Activated gamma-delta T cell (primary cell): Measurements from ENCODE around the gene EDN1.
"Not testable (repeated sequence)": the region's sequence is repeated elsewhere in the genome, so short reads cannot be mapped to it uniquely, and the experiment has no call there.

ENCODE experiments used
- DNase-seq: peaks from one replicate; lab custom pipeline; 2025; lab: John Stamatoyannopoulos, UW

Gene EDN1

GRCh38 chr6:12325872-12326271 lies 35.7 kb downstream of the EDN1 start:
- no peak for DNase-seq

GRCh38 chr6:12327391-12327790 lies 37.2 kb downstream of the EDN1 start:
- no peak for DNase-seq

- no peak for DNase-seq
These were observed 37.8 kb downstream of the EDN1 start for GRCh38 chr6:12327988-12328387.

- DNase-seq: no peak
These were observed 38.5 kb downstream of the EDN1 start for GRCh38 chr6:12328701-12329100.

GRCh38 chr6:12331474-12331873 lies 41.3 kb downstream of the EDN1 start:
- DNase-seq: no peak

GRCh38 chr6:12331951-12332749 lies 42.0 kb downstream of the EDN1 start:
- DNase-seq: no peak

GRCh38 chr6:12332750-12333079 lies 42.6 kb downstream of the EDN1 start:
- DNase-seq: not testable (repeated sequence)

- DNase-seq: no peak
These were observed 43.0 kb downstream of the EDN1 start for GRCh38 chr6:12333128-12333527.

GRCh38 chr6:12334526-12335130 lies 44.5 kb downstream of the EDN1 start:
- DNase-seq: no peak

GRCh38 chr6:12335131-12335527 lies 45.0 kb downstream of the EDN1 start:
- DNase-seq: no peak

GRCh38 chr6:12335717-12336116 lies 45.6 kb downstream of the EDN1 start:
- no peak for DNase-seq

GRCh38 chr6:12336121-12336971 lies 46.2 kb downstream of the EDN1 start:
- no peak for DNase-seq

GRCh38 chr6:12339022-12339421 lies 48.9 kb downstream of the EDN1 start:
- no peak for DNase-seq

- DNase-seq: no peak
These were observed 49.8 kb downstream of the EDN1 start for GRCh38 chr6:12339808-12340487.

GRCh38 chr6:12340488-12340818 lies 50.3 kb downstream of the EDN1 start:
- no peak for DNase-seq

GRCh38 chr6:12342664-12343063 lies 52.5 kb downstream of the EDN1 start:
- DNase-seq: no peak

- DNase-seq: no peak
These were observed 52.9 kb downstream of the EDN1 start for GRCh38 chr6:12343122-12343439.

- DNase-seq: no peak
These were observed 53.4 kb downstream of the EDN1 start for GRCh38 chr6:12343440-12344162.

GRCh38 chr6:12344296-12344695 lies 54.1 kb downstream of the EDN1 start:
- no peak for DNase-seq

- no peak for DNase-seq
These were observed 55.0 kb downstream of the EDN1 start for GRCh38 chr6:12344961-12345693.

GRCh38 chr6:12345694-12346058 lies 55.5 kb downstream of the EDN1 start:
- DNase-seq: no peak
